Panc1 (cell line): ENCODE data around the gene MYF6. TPM values are rescaled to one million over a fixed set of nuclear protein-coding genes. Genes with fewer than 3 reads are reported as not detected.
"Not testable (repeated sequence)": the region's sequence is repeated elsewhere in the genome, so short reads cannot be mapped to it uniquely, and the experiment has no call there.

Experiments used
- ATAC-seq: fragments of 200-7000 bp; cut with Tn5 transposase; 2 replicates; pipeline ENCODE4 v1.9.1; 2020; ENCODE audit warnings: mild to moderate bottlenecking, moderate library complexity
- BruUV-seq: library from RNA; stranded (reverse); fragments of 400-500 nt; replicated peaks from 2 replicates; lab custom pipeline; 2021; lab: Mats Ljungman, UMichigan
- CTCF ChIA-PET: fragments of 300-600 bp; sonication (Branson Sonifier 250); formaldehyde crosslinking; loops from one replicate; lab custom pipeline; 2022; ENCODE audit warnings: antibody characterized with exemption; lab: Charles Lee
- POLR2A ChIA-PET: fragments of 300-600 bp; sonication (Branson Sonifier 250); formaldehyde crosslinking; loops from one replicate; lab custom pipeline; 2022; ENCODE audit warnings: antibody characterized with exemption; lab: Charles Lee
- DNase-seq: peaks from one replicate; pipeline ENCODE4 v3.0.0-alpha.2; 2010; ENCODE audit warnings: low read depth, low spot score
- H3K27ac ChIP-seq: 2 replicates; pipeline ENCODE4 v1.5.1; 2011; ENCODE audit warnings: mild to moderate bottlenecking, low read length, inconsistent platforms
- H3K27me3 ChIP-seq: fragments of 200-500 bp; sonication (Bioruptor generic); 2 replicates; pipeline ENCODE4 v1.6.0; 2014; ENCODE audit warnings: low read length, inconsistent platforms; ENCODE audit not compliant: control insufficient read depth, insufficient read depth
- H3K36me3 ChIP-seq: fragments of 200-500 bp; sonication (Bioruptor generic); 2 replicates; pipeline ENCODE4 v1.5.1; 2014; ENCODE audit warnings: inconsistent platforms, mild to moderate bottlenecking, low read length, moderate library complexity; ENCODE audit not compliant: control insufficient read depth, insufficient read depth
- H3K4me1 ChIP-seq: 2 replicates; pipeline ENCODE4 v1.5.1; 2011; ENCODE audit warnings: inconsistent platforms, mild to moderate bottlenecking, low read length, moderate library complexity; ENCODE audit not compliant: control insufficient read depth, insufficient read depth
- H3K4me3 ChIP-seq, 2 experiments: 2 replicates each; pipeline ENCODE4 v1.5.1; 2011 to 2012; ENCODE audit warnings: low read depth in 2 of 2, low read length in 2 of 2, mild to moderate bottlenecking in 2 of 2, inconsistent platforms in 1 of 2, moderate library complexity in 1 of 2
- H3K9me3 ChIP-seq: fragments of 200-500 bp; sonication (Bioruptor generic); 2 replicates; pipeline ENCODE4 v1.5.1; 2014; ENCODE audit warnings: low read depth, mild to moderate bottlenecking, inconsistent platforms, low read length, moderate library complexity; ENCODE audit not compliant: control insufficient read depth, insufficient read depth
- POLR2AphosphoS5 ChIP-seq: IDR thresholded peaks from 2 replicates; pipeline ENCODE4 v1.6.1; 2012; ENCODE audit warnings: mild to moderate bottlenecking, low read depth, low read length, moderate library complexity
- SIN3A ChIP-seq: IDR thresholded peaks from 2 replicates; pipeline ENCODE4 v1.6.1; 2012; ENCODE audit warnings: low read depth, mild to moderate bottlenecking, low read length, moderate library complexity, borderline replicate concordance; ENCODE audit not compliant: insufficient read depth
- TCF7L2 ChIP-seq: IDR thresholded peaks from 2 replicates; pipeline ENCODE4 v1.6.1; 2011; ENCODE audit warnings: mild to moderate bottlenecking, low read depth, low read length, inconsistent platforms
- in situ Hi-C: cut with HindIII; loops from 2 replicates; pipeline ENCODE4 v1.10.0; 2016; ENCODE audit warnings: low sequenced_read_pairs, low pct_unique_long_range_greater_than_20kb
- intact Hi-C: fragments of 100-400 bp; cut with micrococcal nuclease; formaldehyde crosslinking; loops from one replicate; pipeline ENCODE4 v1.10.0; 2022; ENCODE audit not compliant: unreplicated experiment
- total RNA-seq: library from RNA; stranded (reverse); gene quantifications from one replicate; pipeline ENCODE4 v1.2.1, GENCODE V29; 2021; ENCODE audit not compliant: unreplicated experiment
- TF ChIP-seq, protein P1 (sequence below): fragments of 450-650 bp; IDR thresholded peaks from 2 replicates; pipeline ENCODE4 v1.5.1; 2017; ENCODE audit warnings: mild to moderate bottlenecking
- TF ChIP-seq, protein P2 (sequence below), 2 experiments: IDR thresholded peaks; 2 replicates each; pipeline ENCODE4 v1.6.1; 2011 to 2012; ENCODE audit warnings: low read depth in 2 of 2, control low read depth in 1 of 2, low read length in 1 of 2, mild to moderate bottlenecking in 1 of 2, moderate library complexity in 1 of 2; ENCODE audit not compliant: insufficient read depth in 1 of 2

MYF6 gene
- total RNA-seq, 1 experiment from 2014 or later: not detected

DNA sequence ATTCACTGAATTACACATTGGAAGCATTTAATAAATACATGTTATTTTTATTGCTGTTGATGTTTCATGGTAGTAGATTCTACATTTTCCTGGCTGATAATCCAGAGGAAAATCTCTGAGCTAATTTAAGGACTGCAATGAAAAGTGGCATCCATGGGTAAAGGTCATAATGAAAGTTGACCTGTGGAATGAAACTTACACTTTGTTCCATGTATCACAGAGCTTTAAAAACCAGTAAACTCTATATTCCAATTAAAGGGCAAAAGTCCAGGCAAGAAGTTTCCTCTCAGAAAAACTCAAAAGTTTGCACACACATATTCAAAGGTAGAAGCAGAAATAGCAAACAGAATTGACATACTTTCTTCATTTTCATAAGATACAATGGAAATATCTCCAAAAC lies 44.8 kb upstream of the MYF6 start:
- CTCF ChIA-PET: no interaction called here

DNA sequence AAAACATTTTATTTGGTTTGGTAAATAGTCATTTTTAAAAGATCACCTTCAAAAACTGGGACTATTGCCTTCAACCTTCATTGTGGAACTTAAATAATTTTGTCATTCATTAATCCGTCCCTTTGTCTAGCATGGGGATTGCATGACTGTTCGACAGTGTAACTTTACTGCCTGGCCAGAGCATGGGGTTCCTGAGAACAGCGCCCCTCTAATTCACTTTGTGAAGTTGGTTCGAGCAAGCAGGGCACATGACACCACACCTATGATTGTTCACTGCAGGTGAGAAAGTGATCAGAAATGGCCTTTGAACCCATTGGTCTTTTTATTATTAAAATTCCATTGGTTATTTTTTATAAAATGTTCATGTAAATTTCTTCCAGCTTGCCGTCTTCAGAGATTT lies 37.2 kb upstream of the MYF6 start:
- ATAC-seq: no peak
- DNase-seq: no peak
- CTCF ChIA-PET: no interaction called here

More for the DNA sequence above, 44.8 kb upstream of the MYF6 start:
- ATAC-seq: no peak
- POLR2A ChIA-PET: no interaction called here
- TF ChIP-seq SIN3A (no peak), POLR2AphosphoS5 (no peak), TCF7L2 (no peak)
- TF ChIP-seq, protein P1, sequence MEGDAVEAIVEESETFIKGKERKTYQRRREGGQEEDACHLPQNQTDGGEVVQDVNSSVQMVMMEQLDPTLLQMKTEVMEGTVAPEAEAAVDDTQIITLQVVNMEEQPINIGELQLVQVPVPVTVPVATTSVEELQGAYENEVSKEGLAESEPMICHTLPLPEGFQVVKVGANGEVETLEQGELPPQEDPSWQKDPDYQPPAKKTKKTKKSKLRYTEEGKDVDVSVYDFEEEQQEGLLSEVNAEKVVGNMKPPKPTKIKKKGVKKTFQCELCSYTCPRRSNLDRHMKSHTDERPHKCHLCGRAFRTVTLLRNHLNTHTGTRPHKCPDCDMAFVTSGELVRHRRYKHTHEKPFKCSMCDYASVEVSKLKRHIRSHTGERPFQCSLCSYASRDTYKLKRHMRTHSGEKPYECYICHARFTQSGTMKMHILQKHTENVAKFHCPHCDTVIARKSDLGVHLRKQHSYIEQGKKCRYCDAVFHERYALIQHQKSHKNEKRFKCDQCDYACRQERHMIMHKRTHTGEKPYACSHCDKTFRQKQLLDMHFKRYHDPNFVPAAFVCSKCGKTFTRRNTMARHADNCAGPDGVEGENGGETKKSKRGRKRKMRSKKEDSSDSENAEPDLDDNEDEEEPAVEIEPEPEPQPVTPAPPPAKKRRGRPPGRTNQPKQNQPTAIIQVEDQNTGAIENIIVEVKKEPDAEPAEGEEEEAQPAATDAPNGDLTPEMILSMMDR: no peak
- TF ChIP-seq, protein P2, sequence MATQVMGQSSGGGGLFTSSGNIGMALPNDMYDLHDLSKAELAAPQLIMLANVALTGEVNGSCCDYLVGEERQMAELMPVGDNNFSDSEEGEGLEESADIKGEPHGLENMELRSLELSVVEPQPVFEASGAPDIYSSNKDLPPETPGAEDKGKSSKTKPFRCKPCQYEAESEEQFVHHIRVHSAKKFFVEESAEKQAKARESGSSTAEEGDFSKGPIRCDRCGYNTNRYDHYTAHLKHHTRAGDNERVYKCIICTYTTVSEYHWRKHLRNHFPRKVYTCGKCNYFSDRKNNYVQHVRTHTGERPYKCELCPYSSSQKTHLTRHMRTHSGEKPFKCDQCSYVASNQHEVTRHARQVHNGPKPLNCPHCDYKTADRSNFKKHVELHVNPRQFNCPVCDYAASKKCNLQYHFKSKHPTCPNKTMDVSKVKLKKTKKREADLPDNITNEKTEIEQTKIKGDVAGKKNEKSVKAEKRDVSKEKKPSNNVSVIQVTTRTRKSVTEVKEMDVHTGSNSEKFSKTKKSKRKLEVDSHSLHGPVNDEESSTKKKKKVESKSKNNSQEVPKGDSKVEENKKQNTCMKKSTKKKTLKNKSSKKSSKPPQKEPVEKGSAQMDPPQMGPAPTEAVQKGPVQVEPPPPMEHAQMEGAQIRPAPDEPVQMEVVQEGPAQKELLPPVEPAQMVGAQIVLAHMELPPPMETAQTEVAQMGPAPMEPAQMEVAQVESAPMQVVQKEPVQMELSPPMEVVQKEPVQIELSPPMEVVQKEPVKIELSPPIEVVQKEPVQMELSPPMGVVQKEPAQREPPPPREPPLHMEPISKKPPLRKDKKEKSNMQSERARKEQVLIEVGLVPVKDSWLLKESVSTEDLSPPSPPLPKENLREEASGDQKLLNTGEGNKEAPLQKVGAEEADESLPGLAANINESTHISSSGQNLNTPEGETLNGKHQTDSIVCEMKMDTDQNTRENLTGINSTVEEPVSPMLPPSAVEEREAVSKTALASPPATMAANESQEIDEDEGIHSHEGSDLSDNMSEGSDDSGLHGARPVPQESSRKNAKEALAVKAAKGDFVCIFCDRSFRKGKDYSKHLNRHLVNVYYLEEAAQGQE (IDR thresholded peaks at IDR 0.05; ENCODE audit: insufficient read depth in 1 of 2, low read depth in 2 of 2, low read length in 1 of 2): no peak
- no peaks in the 10 kb centered on the region for H3K36me3 ChIP-seq
- in situ Hi-C loops (no loop called here), intact Hi-C loops (no loop called here)
- H3K27ac ChIP-seq: no peak overlapping the region
- BruUV-seq: no TSS peak
- DNase-seq: no peak
- no peak overlapping the region for H3K4me3 ChIP-seq
- no peaks in the 10 kb centered on the region for H3K4me1 ChIP-seq
- no peaks in the 10 kb centered on the region for H3K9me3 ChIP-seq
- H3K27me3 ChIP-seq: no peaks in the 10 kb centered on the region

DNA sequence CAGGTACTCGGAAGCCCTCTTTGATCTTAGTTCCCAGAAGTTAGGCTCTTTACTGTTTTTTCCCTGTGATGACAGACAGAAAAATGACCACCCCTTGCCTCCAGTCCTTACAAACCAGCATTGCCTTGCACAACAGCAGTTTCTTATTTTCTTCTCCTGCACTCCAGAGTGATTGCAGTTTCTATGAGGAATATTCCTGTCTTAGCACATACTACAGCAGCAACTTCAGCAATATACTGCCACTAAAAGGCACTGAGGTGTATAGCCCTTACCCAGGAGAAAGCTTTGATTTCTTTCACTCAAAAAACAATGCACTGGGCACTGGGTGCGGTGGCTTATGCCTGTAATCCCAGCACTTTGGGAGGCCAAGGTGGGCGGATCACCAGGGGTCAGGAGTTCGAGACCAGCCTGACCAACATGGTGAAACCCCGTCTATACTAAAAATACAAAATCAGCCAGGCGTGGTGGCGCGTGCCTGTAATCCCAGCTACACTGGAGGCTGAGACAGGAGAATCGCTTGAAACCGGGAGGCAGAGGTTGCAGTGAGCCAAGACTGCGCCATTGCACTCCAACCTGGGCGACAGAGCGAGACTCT lies 31.3 kb upstream of the MYF6 start:
- CTCF ChIA-PET, BruUV-seq, H3K36me3 ChIP-seq, DNase-seq, H3K4me1 ChIP-seq, H3K27ac ChIP-seq, H3K4me3 ChIP-seq, in situ Hi-C loops, ATAC-seq, H3K27me3 ChIP-seq, H3K9me3 ChIP-seq, intact Hi-C loops: not testable (repeated sequence)
- POLR2A ChIA-PET: interaction anchor here (0.6 kb wide), 1 partner anchor 26 kb away, joined by 3 read pairs; no protein-coding TSS in a partner anchor

More for the DNA sequence above, 37.2 kb upstream of the MYF6 start:
- no TSS peak for BruUV-seq
- H3K4me3 ChIP-seq: no peak overlapping the region
- in situ Hi-C loops (no loop called here), intact Hi-C loops (no loop called here)
- H3K36me3 ChIP-seq: no peaks in the 10 kb centered on the region
- peaks cover 2% of the 10 kb centered on the region; the same call in 1 of the 2 replicates for H3K9me3 ChIP-seq
- no peaks in the 10 kb centered on the region for H3K4me1 ChIP-seq
- TF ChIP-seq POLR2AphosphoS5: no peak
- no peak for TF ChIP-seq TCF7L2
- TF ChIP-seq, protein P2 (IDR thresholded peaks at IDR 0.05; ENCODE audit: insufficient read depth in 1 of 2, low read depth in 2 of 2, low read length in 1 of 2): no peak
- TF ChIP-seq SIN3A: no peak
- TF ChIP-seq, protein P1: no peak
- POLR2A ChIA-PET: no interaction called here
- no peaks in the 10 kb centered on the region for H3K27me3 ChIP-seq
- no peak overlapping the region for H3K27ac ChIP-seq
